HG02763 (cell line): ENCODE measurements around the gene TRPC3.
"Not testable (repeated sequence)": the region's sequence is repeated elsewhere in the genome, so short reads cannot be mapped to it uniquely, and the experiment has no call there.

Experiments
- ATAC-seq: cut with Tn5 transposase; IDR thresholded peaks from one replicate; pipeline ENCODE4 v1.9.1; 2021; ENCODE audit warnings: mild to moderate bottlenecking, moderate library complexity; ENCODE audit not compliant: unreplicated experiment

TRPC3 gene

GRCh38 chr4:121950212-121950679 is 1.6 kb downstream of the TRPC3 start:
- ATAC-seq, result peak; percentile 88

- no peak for ATAC-seq
Measured at GRCh38 chr4:121946644-121947043, 5.2 kb downstream of the TRPC3 start.

- ATAC-seq, result no peak
Measured at GRCh38 chr4:121943941-121944340, 7.9 kb downstream of the TRPC3 start.

GRCh38 chr4:121939690-121940089 is 12.2 kb downstream of the TRPC3 start:
- no peak for ATAC-seq

GRCh38 chr4:121938282-121939092 is 13.4 kb downstream of the TRPC3 start:
- no peak for ATAC-seq

- ATAC-seq, result no peak
Measured at GRCh38 chr4:121936101-121936500, 15.8 kb downstream of the TRPC3 start.

- ATAC-seq, result no peak
Measured at GRCh38 chr4:121934635-121935034, 17.2 kb downstream of the TRPC3 start.

- no peak for ATAC-seq
Measured at GRCh38 chr4:121932212-121932974, 19.5 kb downstream of the TRPC3 start.

- ATAC-seq, result no peak
Measured at GRCh38 chr4:121930304-121930703, 21.6 kb downstream of the TRPC3 start.

- no peak for ATAC-seq
Measured at GRCh38 chr4:121927948-121928347, 23.9 kb downstream of the TRPC3 start.

GRCh38 chr4:121926490-121926889 is 25.4 kb downstream of the TRPC3 start:
- ATAC-seq, result not testable (repeated sequence)

- no peak for ATAC-seq
Measured at GRCh38 chr4:121923306-121923705, 28.6 kb downstream of the TRPC3 start.

- no peak for ATAC-seq
Measured at GRCh38 chr4:121913667-121914066, 38.2 kb downstream of the TRPC3 start.

- ATAC-seq, result no peak
Measured at GRCh38 chr4:121908346-121908745, 43.5 kb downstream of the TRPC3 start.

- ATAC-seq, result peak; percentile 82
Measured at GRCh38 chr4:121900132-121900983, 51.5 kb downstream of the TRPC3 start.

GRCh38 chr4:121898150-121898549 is 53.7 kb downstream of the TRPC3 start:
- no peak for ATAC-seq

GRCh38 chr4:121888134-121888533 is 63.7 kb downstream of the TRPC3 start:
- no peak for ATAC-seq

GRCh38 chr4:121885115-121885514 is 66.7 kb downstream of the TRPC3 start:
- no peak for ATAC-seq

GRCh38 chr4:121881158-121881557 is 70.7 kb downstream of the TRPC3 start:
- ATAC-seq, result no peak

GRCh38 chr4:121879135-121879534 is 72.7 kb downstream of the TRPC3 start:
- no peak for ATAC-seq
